HEK293 (cell line): ENCODE data around the gene LIMS4.
"Not testable (repeated sequence)": the region's sequence is repeated elsewhere in the genome, so short reads cannot be mapped to it uniquely, and the experiment has no call there.

ENCODE experiments used
- GFI1B ChIP-seq: fragments of 450-650 bp; formaldehyde crosslinking; IDR thresholded peaks from 2 replicates; pipeline ENCODE4 v1.5.1; 2016; ENCODE audit warnings: missing biosample characterization, missing genetic modification characterization
- KLF16 ChIP-seq: fragments of 450-650 bp; formaldehyde crosslinking; IDR thresholded peaks from 2 replicates; pipeline ENCODE4 v1.5.1; 2017; ENCODE audit warnings: missing biosample characterization, missing genetic modification characterization
- YY1 ChIP-seq: fragments of 450-650 bp; formaldehyde crosslinking; IDR thresholded peaks from 2 replicates; pipeline ENCODE4 v1.5.1; 2018; ENCODE audit warnings: missing biosample characterization, missing genetic modification characterization
- ZNF174 ChIP-seq: fragments of 450-650 bp; formaldehyde crosslinking; IDR thresholded peaks from 2 replicates; pipeline ENCODE4 v1.5.0; 2017; ENCODE audit warnings: missing biosample characterization, mild to moderate bottlenecking, missing genetic modification characterization
- ZNF274 ChIP-seq, 2 experiments: fragments of 200-500 bp in 1 of 2; fragments of 450-650 bp in 1 of 2; sonication (Bioruptor generic) in 1 of 2; formaldehyde crosslinking in 1 of 2; IDR thresholded peaks; 2 replicates each; pipeline versions ENCODE4 v1.5.1 to v1.6.1; 2014 to 2016; ENCODE audit warnings: borderline replicate concordance in 1 of 2, inconsistent platforms in 1 of 2, low read length in 1 of 2, missing biosample characterization in 1 of 2, missing genetic modification characterization in 1 of 2
- ZNF544 ChIP-seq: fragments of 450-650 bp; formaldehyde crosslinking; IDR thresholded peaks from 2 replicates; pipeline ENCODE4 v1.5.0; 2017; ENCODE audit warnings: missing biosample characterization, missing genetic modification characterization
- TF ChIP-seq, protein P1 (sequence below): fragments of 450-650 bp; formaldehyde crosslinking; IDR thresholded peaks from 2 replicates; pipeline ENCODE4 v1.5.1; 2016; ENCODE audit warnings: missing biosample characterization, missing genetic modification characterization
- TF ChIP-seq, protein P2 (sequence below): fragments of 450-650 bp; formaldehyde crosslinking; IDR thresholded peaks from 2 replicates; pipeline ENCODE4 v1.5.1; 2016; ENCODE audit warnings: missing biosample characterization, missing genetic modification characterization
- TF ChIP-seq, protein P3 (sequence below): fragments of 450-650 bp; formaldehyde crosslinking; IDR thresholded peaks from 2 replicates; pipeline ENCODE4 v1.5.1; 2017; ENCODE audit warnings: missing biosample characterization, mild to moderate bottlenecking, missing genetic modification characterization, moderate library complexity
- TF ChIP-seq, protein P4 (sequence below): fragments of 450-650 bp; formaldehyde crosslinking; IDR thresholded peaks from 2 replicates; pipeline ENCODE4 v1.5.1; 2016; ENCODE audit warnings: missing biosample characterization, missing genetic modification characterization

DNA sequence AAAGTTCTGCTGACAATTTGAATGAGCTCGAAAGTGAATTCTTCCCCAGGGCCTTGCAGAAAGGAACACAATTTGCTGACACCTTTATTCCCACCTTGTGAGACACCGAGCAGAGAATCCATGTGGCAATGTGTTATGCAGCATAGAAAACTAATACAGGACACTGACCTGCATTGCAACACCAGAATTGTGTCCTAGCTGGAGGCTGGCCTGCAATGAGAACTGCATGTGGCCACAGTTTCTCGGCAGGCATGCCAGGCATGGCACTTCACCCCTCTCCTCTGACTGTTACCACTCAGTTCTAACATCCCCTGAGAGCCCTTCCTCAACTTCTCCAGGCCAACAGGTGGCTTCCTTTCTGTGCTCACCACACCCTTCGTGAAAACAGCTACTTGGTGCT is 46.9 kb downstream of the LIMS4 start:
- not testable (repeated sequence) for TF ChIP-seq ZNF274 (IDR thresholded peaks at IDR 0.05; ENCODE audit: low read length); ZNF274 (tag by site-specific recombination; IDR thresholded peaks at IDR 0.05; ENCODE audit: borderline replicate concordance); GFI1B (tag by site-specific recombination); ZNF174 (tag by site-specific recombination); KLF16; YY1 (tag by site-specific recombination); ZNF544 (tag by site-specific recombination)
- TF ChIP-seq, protein P1, sequence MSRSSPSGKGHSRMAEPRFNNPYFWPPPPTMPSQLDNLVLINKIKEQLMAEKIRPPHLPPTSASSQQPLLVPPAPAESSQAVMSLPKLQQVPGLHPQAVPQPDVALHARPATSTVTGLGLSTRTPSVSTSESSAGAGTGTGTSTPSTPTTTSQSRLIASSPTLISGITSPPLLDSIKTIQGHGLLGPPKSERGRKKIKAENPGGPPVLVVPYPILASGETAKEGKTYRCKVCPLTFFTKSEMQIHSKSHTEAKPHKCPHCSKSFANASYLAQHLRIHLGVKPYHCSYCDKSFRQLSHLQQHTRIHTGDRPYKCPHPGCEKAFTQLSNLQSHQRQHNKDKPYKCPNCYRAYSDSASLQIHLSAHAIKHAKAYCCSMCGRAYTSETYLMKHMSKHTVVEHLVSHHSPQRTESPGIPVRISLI (tag by site-specific recombination), result not testable (repeated sequence)
- TF ChIP-seq, protein P2, sequence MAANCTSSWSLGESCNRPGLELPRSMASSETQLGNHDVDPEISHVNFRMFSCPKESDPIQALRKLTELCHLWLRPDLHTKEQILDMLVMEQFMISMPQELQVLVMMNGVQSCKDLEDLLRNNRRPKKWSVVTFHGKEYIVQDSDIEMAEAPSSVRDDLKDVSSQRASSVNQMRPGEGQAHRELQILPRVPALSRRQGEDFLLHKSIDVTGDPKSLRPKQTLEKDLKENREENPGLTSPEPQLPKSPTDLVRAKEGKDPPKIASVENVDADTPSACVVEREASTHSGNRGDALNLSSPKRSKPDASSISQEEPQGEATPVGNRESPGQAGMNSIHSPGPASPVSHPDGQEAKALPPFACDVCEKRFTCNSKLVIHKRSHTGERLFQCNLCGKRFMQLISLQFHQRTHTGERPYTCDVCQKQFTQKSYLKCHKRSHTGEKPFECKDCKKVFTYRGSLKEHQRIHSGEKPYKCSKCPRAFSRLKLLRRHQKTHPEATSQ, result not testable (repeated sequence)
- TF ChIP-seq, protein P3, sequence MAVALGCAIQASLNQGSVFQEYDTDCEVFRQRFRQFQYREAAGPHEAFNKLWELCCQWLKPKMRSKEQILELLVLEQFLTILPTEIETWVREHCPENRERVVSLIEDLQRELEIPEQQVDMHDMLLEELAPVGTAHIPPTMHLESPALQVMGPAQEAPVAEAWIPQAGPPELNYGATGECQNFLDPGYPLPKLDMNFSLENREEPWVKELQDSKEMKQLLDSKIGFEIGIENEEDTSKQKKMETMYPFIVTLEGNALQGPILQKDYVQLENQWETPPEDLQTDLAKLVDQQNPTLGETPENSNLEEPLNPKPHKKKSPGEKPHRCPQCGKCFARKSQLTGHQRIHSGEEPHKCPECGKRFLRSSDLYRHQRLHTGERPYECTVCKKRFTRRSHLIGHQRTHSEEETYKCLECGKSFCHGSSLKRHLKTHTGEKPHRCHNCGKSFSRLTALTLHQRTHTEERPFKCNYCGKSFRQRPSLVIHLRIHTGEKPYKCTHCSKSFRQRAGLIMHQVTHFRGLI, result not testable (repeated sequence)
- TF ChIP-seq, protein P4, sequence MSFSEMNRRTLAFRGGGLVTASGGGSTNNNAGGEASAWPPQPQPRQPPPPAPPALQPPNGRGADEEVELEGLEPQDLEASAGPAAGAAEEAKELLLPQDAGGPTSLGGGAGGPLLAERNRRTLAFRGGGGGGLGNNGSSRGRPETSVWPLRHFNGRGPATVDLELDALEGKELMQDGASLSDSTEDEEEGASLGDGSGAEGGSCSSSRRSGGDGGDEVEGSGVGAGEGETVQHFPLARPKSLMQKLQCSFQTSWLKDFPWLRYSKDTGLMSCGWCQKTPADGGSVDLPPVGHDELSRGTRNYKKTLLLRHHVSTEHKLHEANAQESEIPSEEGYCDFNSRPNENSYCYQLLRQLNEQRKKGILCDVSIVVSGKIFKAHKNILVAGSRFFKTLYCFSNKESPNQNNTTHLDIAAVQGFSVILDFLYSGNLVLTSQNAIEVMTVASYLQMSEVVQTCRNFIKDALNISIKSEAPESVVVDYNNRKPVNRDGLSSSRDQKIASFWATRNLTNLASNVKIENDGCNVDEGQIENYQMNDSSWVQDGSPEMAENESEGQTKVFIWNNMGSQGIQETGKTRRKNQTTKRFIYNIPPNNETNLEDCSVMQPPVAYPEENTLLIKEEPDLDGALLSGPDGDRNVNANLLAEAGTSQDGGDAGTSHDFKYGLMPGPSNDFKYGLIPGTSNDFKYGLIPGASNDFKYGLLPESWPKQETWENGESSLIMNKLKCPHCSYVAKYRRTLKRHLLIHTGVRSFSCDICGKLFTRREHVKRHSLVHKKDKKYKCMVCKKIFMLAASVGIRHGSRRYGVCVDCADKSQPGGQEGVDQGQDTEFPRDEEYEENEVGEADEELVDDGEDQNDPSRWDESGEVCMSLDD, result not testable (repeated sequence)
